ENCODE data around the gene ANKRD16.

The ANKRD16 gene

DNA sequence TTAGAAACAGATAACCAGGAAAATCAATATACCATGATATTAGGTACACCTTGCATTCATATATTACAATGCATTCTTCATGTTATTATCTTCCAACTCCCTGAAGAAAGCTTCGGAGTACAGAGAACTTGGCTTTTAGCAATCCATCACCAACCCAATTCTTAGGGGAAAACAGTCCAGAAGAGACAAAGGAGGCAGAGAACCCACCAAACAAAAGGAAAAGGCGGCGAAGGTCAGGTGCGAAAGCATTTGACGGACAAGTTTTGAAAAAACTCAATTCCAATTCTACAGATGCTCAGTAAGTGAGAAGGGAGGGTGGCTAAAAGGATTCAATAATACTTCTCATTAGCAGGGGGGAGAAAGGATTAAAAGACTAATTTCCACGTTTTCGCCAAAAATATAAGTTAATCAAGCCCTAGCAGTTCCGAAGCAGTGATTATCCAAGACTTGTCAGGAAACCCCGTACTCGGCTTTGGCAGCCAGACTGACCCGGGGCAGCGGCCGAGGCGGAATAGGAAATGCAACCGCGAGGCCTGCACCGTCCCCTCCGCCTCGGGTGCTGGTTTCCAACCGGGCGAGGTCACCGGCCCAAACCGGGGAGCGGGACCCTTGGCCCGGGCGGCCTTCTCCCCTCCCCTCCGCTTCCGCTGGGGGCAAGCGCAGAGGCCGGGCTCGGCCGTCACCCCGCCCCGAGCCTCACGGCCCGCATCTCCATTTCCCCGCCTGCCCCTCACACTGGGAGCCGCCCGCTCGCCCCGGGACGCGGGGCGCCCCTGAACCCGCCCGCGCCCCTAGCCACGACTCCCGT lies 77.2 kb downstream of the ANKRD16 start:
- peak in 36 of 58 donors; percentile 10 to 76 (median 42) for DNase-seq
